K562 (cell line): ENCODE measurements around the gene BPTF. TPM values are rescaled to one million over a fixed set of nuclear protein-coding genes. Genes with fewer than 3 reads are reported as not detected.
A peak's percentile ranks its signal among the peaks of the same experiment; 100 is the strongest.

ENCODE experiments used
- CTCF ChIP-seq, 3 experiments: IDR thresholded peaks in 2 of 3; conservative IDR thresholded peaks in 1 of 3; 2 replicates each; pipeline ENCODE4 v1.5.1; 2011 to 2012; ENCODE audit warnings: low read length in 3 of 3, mild to moderate bottlenecking in 3 of 3, control low read depth in 2 of 3, improper control_type of control experiment in 1 of 3, inconsistent platforms in 1 of 3, low read depth in 1 of 3, mixed read lengths in 1 of 3, moderate library complexity in 1 of 3; ENCODE audit not compliant: insufficient read depth in 2 of 3
- CXXC5 ChIP-seq: fragments of 250-450 bp; sonication (Bioruptor Pico); IDR thresholded peaks from 2 replicates; pipeline ENCODE4 v1.8.0; 2022; ENCODE audit warnings: inconsistent platforms, mild to moderate bottlenecking, moderate library complexity
- HDAC1 ChIP-seq, 2 experiments: fragments of 450-650 bp; IDR thresholded peaks; 2 replicates each; pipeline ENCODE4 v1.6.1; 2016 to 2017; ENCODE audit warnings: inconsistent platforms in 1 of 2, mild to moderate bottlenecking in 1 of 2, moderate library complexity in 1 of 2
- JUND ChIP-seq, 2 experiments: IDR thresholded peaks; 2 replicates in 1 of 2; 3 replicates in 1 of 2; pipeline ENCODE4 v1.6.1; 2011; ENCODE audit warnings: borderline replicate concordance in 2 of 2, low read depth in 2 of 2, low read length in 2 of 2, improper control_type of control experiment in 1 of 2, missing biosample characterization in 1 of 2, missing genetic modification characterization in 1 of 2, missing genetic modification reagents in 1 of 2
- MAX ChIP-seq: sonication (generic); formaldehyde crosslinking; IDR thresholded peaks from 2 replicates; pipeline ENCODE4 v1.9.0; 2022; ENCODE audit warnings: mild to moderate bottlenecking, missing genetic modification reagents
- RB1 ChIP-seq: fragments of 450-650 bp; IDR thresholded peaks from 2 replicates; pipeline ENCODE4 v1.6.1; 2017; ENCODE audit warnings: low read depth, mild to moderate bottlenecking
- polyA plus RNA-seq, 8 experiments: library from polyadenylated mRNA; depleted of rRNA in 4 of 8; stranded (reverse) in 5 of 8; unstranded in 3 of 8; fragments of >200 nt; fragmentation: Nextera tagmentation in 2 of 8; fragmentation: Illumina TruSeq in 1 of 8; extraction: Ambion mirVana in 2 of 8; extraction: Trizol in 1 of 8; gene quantifications; 2 replicates each; pipeline versions ENCODE4 v1.2.1 to v1.2.3, GENCODE V29; 2011 to 2014; ENCODE audit warnings: inconsistent platforms in 1 of 8, missing spikeins in 1 of 8
- total RNA-seq, 7 experiments: library from RNA; depleted of rRNA in 6 of 7; stranded (reverse); fragments of >200 nt in 6 of 7; fragmentation: Illumina TruSeq in 2 of 7; extraction: Trizol in 2 of 7; gene quantifications; 2 replicates each; pipeline versions ENCODE4 v1.2.1 to v1.2.3, GENCODE V29; 2011 to 2021; ENCODE audit warnings: low replicate concordance in 1 of 7

Gene BPTF
- total and polyA plus RNA-seq, 9 of the 15 experiments (the other 6 are each of a cell fraction or from before 2014, with no cell fraction given) = 12.5 to 52.1 (median 26.9) TPM

- TF ChIP-seq CTCF (IDR thresholded peaks at IDR 0.05 in 2 of 3, conservative IDR thresholded peaks at IDR 0.05 in 1 of 3; ENCODE audit: insufficient read depth in 2 of 3, low read depth in 1 of 3, low read length in 3 of 3) (peak; percentile 80 to 88 (median 80)), RB1 (0 out of 2 replicates have a peak, but pooled peaks have one; percentile 20), CXXC5 (0 out of 2 replicates have a peak, but pooled peaks have one; percentile 15), MAX (CRISPR knock-in tag) (peak; percentile 37; the same call in 1 of the 2 replicates), JUND (IDR thresholded peaks at IDR 0.05; ENCODE audit: borderline replicate concordance, low read depth, low read length) (peak; percentile 30; the same call in 1 of the 2 replicates), JUND (tag; IDR thresholded peaks at IDR 0.05; ENCODE audit: borderline replicate concordance, low read depth, low read length) (no peak), HDAC1 (IDR thresholded peaks at IDR 0.05) (peak in 1 of 2 experiments; percentile 48; a peak in 1 of 4 replicates)
Observed at GRCh38 chr17:67779098-67779672, 46.1 kb upstream of the BPTF start (continued).
